SU-DHL-6 (cell line): ENCODE results near the gene RNASE12.

Experiments
- EZH2phosphoT487 ChIP-seq: fragments of 200-600 bp; sonication (generic), shearing (Covaris generic); conservative IDR thresholded peaks from 2 replicates; pipeline ENCODE4 v1.6.1; 2018; ENCODE audit warnings: mild to moderate bottlenecking, antibody characterized with exemption, low read length, moderate library complexity, mixed read lengths
- TF ChIP-seq, protein P1 (sequence below): fragments of 200-600 bp; sonication (generic); IDR thresholded peaks from one replicate; pipeline ENCODE4 v1.5.1; 2017; ENCODE audit warnings: antibody characterized with exemption, mild to moderate bottlenecking, low read length, moderate library complexity; ENCODE audit not compliant: insufficient read depth, poor library complexity, severe bottlenecking

DNA sequence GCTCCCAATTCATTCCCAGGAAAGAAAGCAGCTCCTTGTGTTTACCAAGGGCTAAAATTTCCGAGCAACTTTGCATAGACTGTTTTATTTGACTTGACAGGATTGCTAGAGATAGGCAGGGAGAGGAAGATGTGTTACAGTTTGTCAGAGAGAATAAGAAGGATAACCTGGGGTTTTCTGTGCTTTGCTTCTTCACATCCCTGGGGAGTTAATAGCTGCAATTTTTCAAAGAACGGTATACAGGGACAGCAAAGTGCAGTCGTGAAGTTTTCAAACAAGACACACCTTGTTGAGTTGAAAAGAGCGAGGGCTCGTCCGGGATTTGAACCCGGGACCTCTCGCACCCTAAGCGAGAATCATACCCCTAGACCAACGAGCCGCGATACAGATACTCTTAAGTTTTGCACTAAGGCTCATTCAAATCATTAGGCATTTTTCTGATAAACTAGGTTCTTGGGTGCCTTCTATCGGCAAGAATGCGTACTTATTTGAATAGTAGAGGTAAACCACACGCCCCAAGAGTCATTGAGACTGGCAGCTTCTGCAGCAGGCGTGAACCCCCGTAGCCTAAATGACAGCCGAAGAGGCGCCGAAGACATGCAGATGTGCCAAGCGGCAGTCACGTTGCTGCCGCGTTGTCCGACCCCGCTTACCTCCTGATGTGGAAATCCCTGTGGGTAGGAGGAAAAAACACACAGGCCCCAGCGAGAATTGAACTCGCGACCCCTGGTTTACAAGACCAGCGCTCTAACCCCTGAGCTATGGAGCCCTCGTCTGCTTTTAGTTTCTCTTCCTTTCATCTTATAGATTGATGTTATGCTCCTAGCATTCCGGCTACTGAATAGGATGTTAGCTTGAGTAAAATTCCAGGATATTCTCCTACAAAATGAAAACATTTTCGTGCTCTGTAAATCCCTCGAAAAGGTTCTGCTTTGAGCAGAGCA, 22.2 kb upstream of the RNASE12 start:
- no peak for TF ChIP-seq EZH2phosphoT487
- TF ChIP-seq, protein P1, sequence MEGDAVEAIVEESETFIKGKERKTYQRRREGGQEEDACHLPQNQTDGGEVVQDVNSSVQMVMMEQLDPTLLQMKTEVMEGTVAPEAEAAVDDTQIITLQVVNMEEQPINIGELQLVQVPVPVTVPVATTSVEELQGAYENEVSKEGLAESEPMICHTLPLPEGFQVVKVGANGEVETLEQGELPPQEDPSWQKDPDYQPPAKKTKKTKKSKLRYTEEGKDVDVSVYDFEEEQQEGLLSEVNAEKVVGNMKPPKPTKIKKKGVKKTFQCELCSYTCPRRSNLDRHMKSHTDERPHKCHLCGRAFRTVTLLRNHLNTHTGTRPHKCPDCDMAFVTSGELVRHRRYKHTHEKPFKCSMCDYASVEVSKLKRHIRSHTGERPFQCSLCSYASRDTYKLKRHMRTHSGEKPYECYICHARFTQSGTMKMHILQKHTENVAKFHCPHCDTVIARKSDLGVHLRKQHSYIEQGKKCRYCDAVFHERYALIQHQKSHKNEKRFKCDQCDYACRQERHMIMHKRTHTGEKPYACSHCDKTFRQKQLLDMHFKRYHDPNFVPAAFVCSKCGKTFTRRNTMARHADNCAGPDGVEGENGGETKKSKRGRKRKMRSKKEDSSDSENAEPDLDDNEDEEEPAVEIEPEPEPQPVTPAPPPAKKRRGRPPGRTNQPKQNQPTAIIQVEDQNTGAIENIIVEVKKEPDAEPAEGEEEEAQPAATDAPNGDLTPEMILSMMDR, result peak; percentile 42
